GM18498 (cell line): ENCODE data around the gene SGCD.
"Not testable (repeated sequence)": the region's sequence is repeated elsewhere in the genome, so short reads cannot be mapped to it uniquely, and the experiment has no call there.

Experiments
- ATAC-seq: cut with Tn5 transposase; IDR thresholded peaks from one replicate; pipeline ENCODE4 v1.9.1; 2021; ENCODE audit warnings: mild to moderate bottlenecking, moderate library complexity; ENCODE audit not compliant: unreplicated experiment

The SGCD gene

DNA sequence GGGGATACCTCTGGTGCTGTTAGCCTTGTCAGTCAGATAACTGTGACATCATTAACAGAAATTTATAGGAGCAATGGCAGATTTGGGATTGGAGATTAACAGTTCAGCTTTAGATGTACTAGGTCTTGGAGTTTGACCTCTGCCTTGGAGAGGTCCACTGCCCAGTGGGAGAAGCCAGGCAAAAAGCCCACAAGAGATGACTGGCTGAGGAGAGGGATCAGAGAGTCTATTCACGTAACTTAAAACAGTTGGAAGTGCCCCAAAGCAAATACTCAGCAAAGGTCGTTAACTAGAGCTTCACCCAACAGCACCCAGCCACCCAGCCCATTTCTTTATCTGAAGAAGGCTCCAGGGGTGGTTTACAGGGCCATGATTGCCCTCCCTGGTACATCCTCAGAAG, 290.5 kb downstream of the SGCD start:
- ATAC-seq: no peak

DNA sequence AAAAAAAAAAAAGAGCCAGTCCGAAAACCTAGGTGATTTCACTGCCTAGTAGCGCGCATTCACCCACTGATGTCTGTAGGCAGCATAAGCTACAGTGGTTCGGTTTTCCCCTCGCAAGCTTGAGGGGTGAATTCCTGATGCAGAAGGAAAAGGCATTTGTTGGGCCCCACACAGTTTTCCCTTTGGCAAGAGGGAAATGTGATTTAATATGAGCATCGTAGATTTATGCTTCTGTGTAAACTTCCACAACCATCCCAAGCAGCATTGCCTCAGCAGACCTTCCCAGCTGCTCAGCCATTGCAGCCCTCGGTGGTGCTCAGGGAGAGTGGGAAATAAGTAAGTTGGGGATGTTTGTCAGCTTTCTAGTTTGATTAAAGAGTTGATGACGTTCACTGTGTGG, 291.6 kb downstream of the SGCD start:
- no peak for ATAC-seq

DNA sequence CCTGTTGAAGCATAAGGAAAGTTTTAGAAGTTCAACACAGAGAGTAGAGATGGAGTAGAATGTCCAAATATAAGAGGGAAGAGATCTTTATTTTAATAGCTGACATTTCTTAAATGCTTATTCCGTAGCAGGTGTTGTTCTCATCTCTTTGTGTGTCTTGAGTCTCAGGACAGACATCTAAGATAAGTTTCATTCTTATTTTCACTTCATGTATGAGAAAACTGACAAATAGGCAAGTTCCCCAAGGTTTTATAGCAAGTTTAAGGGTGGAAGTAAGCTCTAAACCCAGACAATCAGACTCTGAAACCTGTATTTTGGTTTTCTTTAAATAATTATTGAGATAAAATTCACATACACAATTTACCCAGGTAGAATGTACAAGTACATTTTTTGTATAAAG, 294.8 kb downstream of the SGCD start:
- ATAC-seq: no peak

DNA sequence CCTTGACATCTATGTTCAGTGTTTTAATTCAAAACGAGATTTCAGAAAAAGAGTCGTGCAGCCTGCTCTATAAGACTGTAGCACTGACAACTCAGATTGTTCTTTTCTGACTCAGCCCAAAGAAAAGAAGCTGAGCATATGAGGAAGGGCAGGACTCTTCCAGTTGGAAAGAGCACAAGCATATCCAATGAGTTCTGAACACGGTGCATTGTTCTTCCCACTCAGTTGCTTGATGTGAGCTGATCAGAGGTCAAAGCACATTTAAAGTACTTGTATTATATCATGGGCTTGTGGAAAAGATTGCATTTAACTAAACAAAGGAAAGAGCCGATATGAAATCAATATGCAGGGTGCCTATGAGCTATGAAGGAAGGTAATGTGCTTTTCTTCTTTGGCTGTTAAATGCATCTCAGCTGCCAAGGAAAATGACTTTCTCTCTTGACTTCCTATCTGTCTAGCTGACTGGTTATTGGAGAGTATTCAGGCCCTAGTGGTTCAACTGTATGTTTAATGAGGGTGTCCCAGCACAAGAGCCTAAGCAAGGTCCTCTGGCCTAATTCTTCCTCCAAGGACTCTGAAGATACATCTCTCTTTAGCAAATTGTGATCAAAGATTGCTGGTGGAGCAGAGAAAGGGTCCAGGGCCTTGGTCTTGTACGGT, 296.5 kb downstream of the SGCD start:
- ATAC-seq: no peak

DNA sequence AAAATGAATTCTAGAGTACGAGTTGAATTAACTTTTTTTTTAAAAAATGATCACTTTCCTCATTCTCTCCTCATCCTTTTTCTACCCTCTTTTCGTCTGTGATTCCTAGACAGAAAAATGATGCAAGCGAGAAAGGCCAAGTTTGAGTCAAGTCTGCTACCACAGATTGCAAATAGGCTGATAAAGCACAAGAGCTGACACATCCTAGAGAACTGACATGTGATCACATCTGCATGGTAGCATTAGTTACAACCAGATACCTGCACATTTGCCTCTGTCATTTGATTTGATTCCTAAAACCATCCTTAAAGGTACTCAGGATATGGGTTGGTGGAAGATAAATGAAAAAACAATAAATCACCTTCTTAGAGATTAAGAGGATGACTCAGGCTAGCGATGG, 297.7 kb downstream of the SGCD start:
- ATAC-seq: no peak

DNA sequence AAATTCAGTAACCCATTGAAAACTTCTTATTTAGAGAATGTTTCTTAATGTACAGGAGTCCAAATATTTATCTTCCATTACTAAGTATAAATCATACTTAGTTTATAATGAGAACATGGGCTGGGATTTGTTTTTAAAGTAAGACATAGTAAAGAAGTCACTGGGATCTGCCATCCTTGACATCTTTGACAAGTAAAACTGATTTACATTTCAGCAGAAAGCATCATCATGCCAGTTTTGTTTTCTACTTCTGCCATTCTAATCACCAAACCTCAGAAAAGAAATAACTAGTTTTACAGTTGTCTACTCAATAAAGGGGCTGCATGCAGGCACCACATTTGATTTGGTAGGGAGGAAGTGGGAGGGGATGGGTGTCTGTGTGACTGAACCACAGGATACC, 301.5 kb downstream of the SGCD start:
- no peak for ATAC-seq

DNA sequence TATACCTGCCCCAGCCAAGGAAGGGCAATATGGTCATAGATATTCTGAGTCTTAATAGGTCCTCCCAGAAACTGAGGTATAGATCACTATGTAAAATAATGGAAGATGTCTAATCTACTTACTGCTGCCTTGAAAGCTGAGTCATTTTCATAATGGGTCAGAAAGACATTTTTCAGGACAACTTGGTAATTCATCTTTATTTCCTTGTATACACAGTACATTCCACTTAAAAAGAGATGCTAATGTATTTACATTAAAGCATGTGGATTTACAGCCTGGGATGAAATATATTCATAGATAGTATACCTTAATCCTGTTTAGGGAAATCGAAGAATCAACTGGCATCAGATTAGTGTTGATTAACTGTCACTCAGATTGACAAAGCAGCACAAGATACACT, 304.0 kb downstream of the SGCD start:
- ATAC-seq: no peak

DNA sequence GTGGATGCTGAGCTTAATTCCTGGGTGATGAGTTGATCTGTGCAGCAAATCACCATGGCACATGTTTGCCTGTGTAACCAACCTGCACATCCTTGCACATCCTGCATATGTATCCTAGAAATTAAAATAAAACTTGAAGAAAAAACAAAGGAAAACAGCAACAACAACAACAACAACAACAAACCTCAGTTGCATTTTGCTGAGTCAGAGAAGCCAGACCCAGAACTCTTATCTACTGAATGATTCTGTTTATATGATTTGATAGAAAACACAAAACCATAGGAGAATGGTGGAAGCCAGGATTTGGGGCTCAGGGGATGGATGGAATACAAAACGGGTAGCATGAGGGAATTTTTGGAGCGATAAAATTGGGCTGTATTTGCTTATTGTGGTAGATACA, 307.3 kb downstream of the SGCD start:
- ATAC-seq: no peak

DNA sequence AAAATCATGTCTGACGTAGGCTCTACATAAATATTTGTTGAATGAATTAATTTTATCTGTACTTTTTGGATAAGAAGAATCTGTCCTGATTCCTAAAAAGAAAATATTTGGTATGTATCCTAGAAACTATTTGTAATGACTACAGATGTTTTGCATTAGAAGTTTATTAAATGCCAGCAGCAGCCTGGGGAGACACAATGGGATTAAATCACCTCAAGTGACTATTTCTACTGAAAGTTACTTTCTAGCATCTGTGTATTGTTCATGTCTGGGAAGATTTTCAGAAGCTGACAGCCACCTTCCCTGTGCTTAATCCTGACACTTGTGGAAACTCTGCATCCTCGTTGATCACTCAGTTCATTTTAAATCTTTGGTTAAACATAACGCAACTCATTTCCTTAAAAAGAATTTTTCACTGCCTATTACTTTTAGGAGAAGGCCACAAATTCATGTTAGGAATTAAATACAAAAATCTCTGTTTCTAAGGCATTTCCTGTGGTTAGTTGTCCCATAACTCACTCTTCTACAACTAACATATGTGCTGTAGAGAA, 313.8 kb downstream of the SGCD start:
- ATAC-seq: no peak

DNA sequence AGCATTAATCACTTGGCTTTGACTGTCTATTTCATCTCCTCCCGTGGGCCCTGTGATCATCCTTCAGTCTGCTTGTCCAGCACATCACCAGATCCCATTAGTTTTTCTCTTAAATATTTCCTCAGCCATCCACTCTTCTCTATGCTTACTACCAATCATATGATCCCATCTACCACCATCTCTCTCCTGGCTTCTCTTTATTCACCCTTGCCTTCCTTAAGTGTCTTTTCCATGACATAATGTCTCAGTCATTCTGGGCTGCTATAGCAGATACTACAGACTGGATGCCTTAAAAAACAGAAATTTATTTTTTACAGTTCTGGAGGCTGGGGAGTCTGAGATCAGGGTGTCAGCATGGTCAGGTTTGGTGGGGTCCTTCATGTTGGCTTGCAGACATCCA, 314.7 kb downstream of the SGCD start:
- ATAC-seq: no peak

DNA sequence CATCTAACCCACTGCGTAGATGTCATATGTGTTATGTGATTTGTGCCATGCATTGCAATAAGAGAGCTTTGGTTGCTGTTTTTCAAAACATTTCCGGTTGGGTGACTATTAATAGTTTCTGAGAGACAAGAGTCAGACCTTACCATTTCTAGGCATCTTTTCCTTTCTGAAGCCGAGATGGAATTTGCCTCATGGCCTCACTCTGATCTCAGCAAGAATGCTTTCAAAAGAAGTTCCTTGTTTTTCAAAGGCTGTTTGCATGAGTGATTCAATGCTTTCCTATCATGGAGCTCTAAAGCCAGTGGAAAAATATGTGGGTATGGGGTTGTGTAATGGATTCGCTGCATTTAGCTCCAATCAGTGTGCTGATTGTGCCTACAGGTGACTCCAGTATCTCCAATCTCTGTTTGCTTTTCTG, 320.1 kb downstream of the SGCD start:
- no peak for ATAC-seq

DNA sequence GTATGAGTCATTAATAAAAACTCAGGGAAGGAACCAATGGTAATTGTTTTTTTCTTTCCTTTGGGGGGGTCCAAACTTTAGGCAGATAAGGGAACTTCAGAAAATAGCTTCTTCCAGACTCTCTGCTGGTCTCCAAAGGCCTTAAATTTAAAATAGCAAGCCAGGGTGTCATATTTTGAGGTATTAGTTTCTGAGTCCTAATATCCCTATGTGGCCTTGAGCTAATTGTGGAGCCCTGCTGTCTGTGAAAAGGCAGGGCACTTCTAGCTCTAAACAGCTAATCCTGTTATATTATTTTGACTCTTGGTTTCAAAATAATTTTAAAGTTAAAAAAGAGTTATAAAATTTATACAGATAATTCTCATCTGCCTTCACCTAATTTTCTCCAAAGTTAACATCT, 327.5 kb downstream of the SGCD start:
- ATAC-seq: no peak

DNA sequence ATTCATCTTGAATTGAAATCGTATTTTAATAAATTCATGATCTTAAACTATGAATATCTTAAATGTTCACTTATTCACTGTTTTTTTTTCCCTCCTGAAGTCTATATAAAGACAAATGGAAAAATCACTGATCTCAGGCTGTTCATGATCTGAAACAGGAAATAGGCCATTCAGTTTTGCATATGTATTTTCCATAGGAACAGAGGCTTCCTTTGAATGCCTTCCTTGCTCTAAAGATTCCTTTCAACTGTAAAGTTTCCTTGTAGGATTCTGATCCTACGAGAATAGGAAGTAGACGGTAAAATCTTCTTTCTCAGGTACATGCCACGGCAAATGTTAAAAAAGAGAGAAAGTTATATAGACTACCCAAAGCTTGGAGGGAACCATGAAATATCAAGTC, 328.8 kb downstream of the SGCD start:
- no peak for ATAC-seq

DNA sequence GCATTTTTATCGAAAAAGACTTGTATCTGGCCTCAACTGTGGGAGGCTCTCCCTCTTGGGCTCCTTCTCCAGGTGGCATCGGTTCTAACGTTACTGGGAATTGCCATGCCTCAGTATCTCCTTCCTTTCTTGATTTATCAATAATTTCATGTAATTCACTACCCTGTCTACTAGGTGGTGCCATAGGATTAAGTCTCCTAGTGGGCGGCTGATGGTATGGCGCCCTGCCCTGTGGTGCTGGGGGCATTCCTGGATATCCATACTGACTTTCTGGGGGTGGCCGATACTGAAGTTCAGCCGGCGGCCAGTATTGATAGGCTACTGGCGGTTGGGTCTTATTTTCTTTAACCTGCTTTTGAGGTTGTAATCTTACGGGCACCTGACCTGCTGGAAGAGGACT, 337.9 kb downstream of the SGCD start:
- ATAC-seq: not testable (repeated sequence)

DNA sequence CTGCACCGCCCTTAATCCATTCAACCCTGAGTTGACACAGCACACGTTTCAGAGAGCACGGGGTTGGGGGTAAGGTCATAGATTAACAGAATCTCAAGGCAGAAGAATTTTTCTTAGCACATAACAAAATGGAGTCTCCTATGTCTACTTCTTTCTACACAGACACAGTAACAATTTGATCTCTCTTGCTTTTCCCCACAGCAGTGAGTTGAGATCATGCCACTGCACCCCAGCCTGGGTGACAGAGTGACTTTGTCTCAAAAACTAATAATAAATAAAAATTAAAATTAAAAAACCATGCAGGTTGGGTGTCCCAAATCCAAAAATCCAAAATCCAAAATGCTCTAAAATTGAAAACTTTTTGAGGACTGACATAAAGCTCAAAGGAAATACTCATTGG, 339.7 kb downstream of the SGCD start:
- ATAC-seq: not testable (repeated sequence)

DNA sequence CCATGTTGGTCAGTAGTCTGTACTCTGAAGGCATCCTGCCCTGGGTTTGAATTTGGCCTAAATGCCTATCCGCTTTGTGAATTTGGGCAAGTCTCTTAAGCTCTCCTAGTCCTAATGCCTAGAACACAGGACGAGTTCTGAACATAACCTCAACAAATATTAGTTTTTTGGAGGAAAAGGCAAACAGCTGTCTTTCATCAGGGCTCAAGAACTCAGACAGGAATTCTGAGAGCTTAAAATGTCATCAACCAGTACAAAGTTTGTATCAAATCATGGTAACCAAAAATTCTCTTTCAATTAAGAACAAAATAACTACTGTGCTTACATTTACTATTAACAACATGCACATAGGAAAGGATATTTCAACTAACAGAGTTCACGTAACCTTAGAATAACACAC, 340.7 kb downstream of the SGCD start:
- ATAC-seq: no peak

DNA sequence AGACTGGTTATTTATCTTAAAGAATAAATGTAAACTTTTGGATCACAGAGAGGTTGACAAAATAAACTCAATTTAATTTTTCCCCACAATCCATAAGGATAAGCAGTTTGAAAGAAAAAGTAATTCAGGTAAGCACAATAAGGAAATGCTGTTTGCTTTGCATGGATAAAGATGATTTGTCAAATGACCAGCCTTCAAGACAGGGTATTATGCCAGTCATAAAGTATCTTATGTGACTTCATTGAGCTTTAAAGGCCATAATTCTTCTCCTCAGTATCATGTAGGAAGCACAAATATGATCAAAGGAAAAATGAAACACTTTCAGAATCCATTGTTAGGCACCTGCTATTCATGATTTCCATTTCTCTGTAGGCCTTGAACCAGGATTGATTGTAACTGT, 342.5 kb downstream of the SGCD start:
- no peak for ATAC-seq

DNA sequence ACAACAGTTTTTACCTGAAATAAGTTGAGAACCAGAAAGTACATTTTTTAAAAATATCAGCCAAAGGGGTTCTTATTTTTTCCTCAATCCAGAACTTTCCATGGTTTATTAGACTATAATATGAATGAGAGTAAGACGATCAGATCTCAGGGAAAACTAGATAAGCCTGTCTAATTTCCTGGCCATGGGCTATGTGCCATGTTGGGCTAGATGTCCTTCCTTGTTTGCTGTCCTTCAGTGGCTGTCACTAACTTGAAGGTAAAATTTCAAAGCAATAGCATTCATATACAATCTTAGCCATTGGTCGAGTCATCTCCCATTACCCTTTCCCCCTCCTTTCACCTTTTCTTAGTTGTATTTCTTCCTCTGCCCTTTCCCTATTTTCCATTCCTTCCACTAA, 343.7 kb downstream of the SGCD start:
- ATAC-seq: no peak

DNA sequence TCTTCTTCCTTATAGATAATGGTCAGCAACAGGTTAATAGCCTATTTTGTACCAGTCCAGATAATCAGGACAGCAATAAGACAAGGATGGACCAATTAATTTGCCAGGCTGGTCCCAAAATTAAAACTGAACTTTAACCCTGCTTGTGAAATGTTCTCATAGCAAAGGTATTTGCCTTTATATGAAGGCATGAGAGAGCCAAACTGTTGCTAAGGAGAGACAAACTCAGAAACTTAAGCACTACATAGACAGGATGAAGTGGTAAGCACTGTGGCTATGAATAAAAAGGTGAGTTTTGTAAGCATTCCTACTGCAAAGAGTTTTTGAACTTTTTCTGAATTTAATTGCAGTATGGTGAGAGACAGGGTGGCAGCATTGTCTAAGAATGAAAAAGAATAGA, 348.4 kb downstream of the SGCD start:
- no peak for ATAC-seq

DNA sequence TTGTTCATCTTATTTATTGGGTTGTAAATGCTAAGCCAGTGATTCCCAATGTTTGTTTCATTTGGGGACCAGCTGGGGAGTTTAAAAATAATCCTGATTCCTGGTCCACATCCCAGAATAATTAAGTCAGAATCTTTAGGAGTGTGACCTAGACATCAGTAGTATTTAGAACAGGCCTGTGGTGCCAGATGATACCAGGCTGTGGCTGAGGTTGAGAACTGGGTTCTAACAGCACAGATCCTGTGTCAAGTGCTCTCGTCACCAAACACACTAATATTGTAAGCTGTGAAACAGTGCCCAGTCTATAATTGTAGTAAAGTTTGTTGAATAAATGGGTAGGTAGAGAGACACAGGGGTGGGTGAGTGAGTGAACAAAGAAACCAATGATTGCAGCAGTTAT, 351.0 kb downstream of the SGCD start:
- no peak for ATAC-seq

DNA sequence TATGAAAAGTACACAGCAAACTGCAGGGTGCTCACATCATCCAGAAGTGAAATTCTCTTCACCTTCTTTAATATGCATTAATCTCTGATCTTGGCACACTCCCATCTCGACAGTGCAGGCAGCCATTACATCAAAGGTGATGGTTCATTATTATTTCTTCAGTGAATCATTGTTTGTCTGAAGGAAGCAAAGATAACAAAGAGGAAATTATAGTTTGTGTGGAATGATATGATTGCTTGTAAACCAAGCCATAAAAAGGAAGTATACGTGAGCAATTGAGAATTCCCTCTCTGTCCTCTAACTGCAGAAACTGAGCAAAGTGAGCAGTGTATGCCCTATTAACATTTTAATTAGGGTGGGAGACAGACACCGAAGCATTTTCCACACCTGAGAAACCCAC, 351.5 kb downstream of the SGCD start:
- no peak for ATAC-seq

DNA sequence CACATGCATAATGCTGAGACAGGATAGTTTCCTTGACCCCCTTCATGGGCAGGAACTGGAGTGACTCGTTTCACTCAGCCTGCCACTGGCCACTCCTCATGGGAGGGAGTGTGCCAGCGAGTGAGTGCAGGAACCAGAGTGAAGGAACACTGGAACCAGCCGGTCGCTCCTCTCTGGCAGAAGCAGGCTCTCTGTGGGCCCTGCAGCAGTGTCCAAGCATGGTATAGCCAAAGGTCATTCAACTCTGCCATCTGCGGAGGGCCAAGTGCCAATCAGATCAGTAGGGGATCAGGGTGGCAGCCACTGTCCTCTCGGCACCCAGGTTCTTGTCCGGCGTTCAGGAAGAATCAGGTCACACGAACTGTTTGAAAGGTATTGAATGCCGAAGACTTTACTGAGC, 353.9 kb downstream of the SGCD start:
- no peak for ATAC-seq

DNA sequence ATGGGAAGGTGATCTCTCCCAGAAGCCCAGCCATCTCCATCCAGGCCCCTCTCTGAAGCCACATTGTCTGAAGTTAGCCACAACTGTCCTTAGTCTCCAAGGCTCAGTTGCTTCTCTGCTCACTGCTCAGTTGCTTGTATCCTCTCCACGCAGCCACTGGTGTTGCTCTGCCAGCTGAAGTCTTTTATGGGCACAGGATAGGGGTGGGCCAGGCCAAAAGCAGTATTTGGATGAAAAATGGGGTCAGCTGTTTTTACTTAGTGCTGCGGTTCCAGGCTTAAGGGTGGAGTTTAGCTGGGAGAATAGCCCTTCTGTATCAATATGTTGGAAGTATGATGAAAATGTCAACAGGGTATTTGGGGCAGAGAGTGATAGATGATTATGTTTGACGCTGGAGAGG, 354.3 kb downstream of the SGCD start:
- ATAC-seq: no peak
